Transverse colon (tissue), 4 donors: ENCODE measurements around the gene PC. TPM values are rescaled to one million over a fixed set of nuclear protein-coding genes. Genes with fewer than 3 reads are reported as not detected.

ENCODE experiments used
- DNase-seq: peaks from one replicate; pipeline ENCODE4 v3.0.0-alpha.2; 2019
- H3K27ac ChIP-seq, 4 donors: fragments of 200-600 bp; sonication (generic); 2 replicates each; pipeline ENCODE4 v1.5.1; 2016 to 2018; ENCODE audit warnings: inconsistent platforms in 4 of 4
- H3K27me3 ChIP-seq: fragments of 200-600 bp; sonication (generic); 2 replicates; pipeline ENCODE4 v1.5.1; 2017; ENCODE audit warnings: inconsistent platforms
- H3K36me3 ChIP-seq, 4 donors: fragments of 200-600 bp; sonication (generic); 2 replicates each; pipeline ENCODE4 v1.5.1; 2017 to 2019; ENCODE audit warnings: inconsistent platforms in 4 of 4
- H3K4me1 ChIP-seq, 4 donors: fragments of 200-600 bp; sonication (generic); 2 replicates each; pipeline ENCODE4 v1.5.1; 2017 to 2020; ENCODE audit warnings: inconsistent platforms in 4 of 4
- H3K4me3 ChIP-seq, 4 donors: fragments of 200-600 bp; sonication (generic); 1 replicate in 1 of 4; 2 replicates in 3 of 4; pipeline versions ENCODE4 v1.5.1 to v1.6.1; 2017 to 2019; ENCODE audit warnings: inconsistent platforms in 4 of 4
- H3K9me3 ChIP-seq, 2 donors: fragments of 200-600 bp; sonication (generic); 2 replicates each; pipeline ENCODE4 v1.5.1; 2017 to 2019; ENCODE audit warnings: inconsistent platforms in 2 of 2
- CTCF ChIP-seq, 5 experiments: fragments of 200-600 bp in 3 of 5; fragments of 450-650 bp in 2 of 5; sonication (generic) in 3 of 5; IDR thresholded peaks; 1 replicate in 2 of 5; 2 replicates in 3 of 5; pipeline ENCODE4 v1.5.1; 2016 to 2017; ENCODE audit warnings: antibody characterized with exemption in 5 of 5, inconsistent platforms in 3 of 5, mild to moderate bottlenecking in 2 of 5, moderate library complexity in 1 of 5
- EP300 ChIP-seq: sonication (generic); formaldehyde crosslinking; IDR thresholded peaks from one replicate; pipeline ENCODE4 v1.6.1; 2017; ENCODE audit warnings: antibody characterized with exemption, low read depth
- POLR2A ChIP-seq: fragments of 450-650 bp; IDR thresholded peaks from one replicate; pipeline ENCODE4 v1.6.1; 2016; ENCODE audit warnings: antibody characterized with exemption, mild to moderate bottlenecking, moderate library complexity
- POLR2AphosphoS5 ChIP-seq, 3 donors: sonication (generic); formaldehyde crosslinking; IDR thresholded peaks; one replicate each; pipeline ENCODE4 v1.6.1; 2016; ENCODE audit warnings: antibody characterized with exemption in 3 of 3
- WGBS, 2 donors: methylation state at CpG; one replicate each; pipeline ENCODE4 v1.1.5; 2018; ENCODE audit warnings: low coverage in 1 of 2; 5-methylcytosine and 5-hydroxymethylcytosine counted together
- in situ Hi-C, 4 donors: fragments of 200-750 bp; cut with MboI; loops; one replicate each; pipeline versions ENCODE4 v1.15.0 to v1.15.1; 2017; ENCODE audit warnings: low sequenced_read_pairs in 3 of 4, low pct_ligation_motif_present in 1 of 4, low pct_unique_long_range_greater_than_20kb in 1 of 4
- intact Hi-C: fragments of 100-400 bp; cut with DNase I; formaldehyde crosslinking; loops from one replicate; pipeline ENCODE4 v1.15.1; 2023; ENCODE audit warnings: low total_unique reads
- total RNA-seq, 4 donors: library from RNA; depleted of rRNA; stranded (reverse); fragments of >200 nt; gene quantifications; one replicate each; pipeline ENCODE4 v1.1.0, GENCODE V29; 2016

Gene PC
- total RNA-seq, 4 donors from 2014 or later: 14.9 to 246 (median 38.1) TPM

- 93% methylated on average over 26 of the region's 28 CpGs; no CpG with 5 or more reads in 1 of the 2 donors for WGBS, 2 donors
- in situ Hi-C loops: loop anchor here in 2 of 4 donors (25.0 kb wide), 2 partner anchors 287 to 437 kb away; partner anchors contain the start of genes CTSF (in 1 of the 2) and NPAS4 (in 1 of the 2)
- intact Hi-C loops: no loop called here
- Histone ChIP-seq H3K9me3 (no peaks in the 10 kb centered on the region), H3K27ac (no peak overlapping the region), H3K4me3 (no peak overlapping the region), H3K4me1 (peaks cover 8 to 10% (median 9%) of the 10 kb centered on the region in 4 donors), H3K36me3 (no peaks in the 10 kb centered on the region), H3K27me3 (no peaks in the 10 kb centered on the region)
- DNase-seq: no peak
- TF ChIP-seq CTCF (IDR thresholded peaks at IDR 0.05): no peak
- no peak for TF ChIP-seq EP300
- no peak for TF ChIP-seq POLR2AphosphoS5 (IDR thresholded peaks at IDR 0.05)
- no peak for TF ChIP-seq POLR2A
These were observed 109.3 kb downstream of the PC start for GRCh38 chr11:66848671-66849500.

DNA sequence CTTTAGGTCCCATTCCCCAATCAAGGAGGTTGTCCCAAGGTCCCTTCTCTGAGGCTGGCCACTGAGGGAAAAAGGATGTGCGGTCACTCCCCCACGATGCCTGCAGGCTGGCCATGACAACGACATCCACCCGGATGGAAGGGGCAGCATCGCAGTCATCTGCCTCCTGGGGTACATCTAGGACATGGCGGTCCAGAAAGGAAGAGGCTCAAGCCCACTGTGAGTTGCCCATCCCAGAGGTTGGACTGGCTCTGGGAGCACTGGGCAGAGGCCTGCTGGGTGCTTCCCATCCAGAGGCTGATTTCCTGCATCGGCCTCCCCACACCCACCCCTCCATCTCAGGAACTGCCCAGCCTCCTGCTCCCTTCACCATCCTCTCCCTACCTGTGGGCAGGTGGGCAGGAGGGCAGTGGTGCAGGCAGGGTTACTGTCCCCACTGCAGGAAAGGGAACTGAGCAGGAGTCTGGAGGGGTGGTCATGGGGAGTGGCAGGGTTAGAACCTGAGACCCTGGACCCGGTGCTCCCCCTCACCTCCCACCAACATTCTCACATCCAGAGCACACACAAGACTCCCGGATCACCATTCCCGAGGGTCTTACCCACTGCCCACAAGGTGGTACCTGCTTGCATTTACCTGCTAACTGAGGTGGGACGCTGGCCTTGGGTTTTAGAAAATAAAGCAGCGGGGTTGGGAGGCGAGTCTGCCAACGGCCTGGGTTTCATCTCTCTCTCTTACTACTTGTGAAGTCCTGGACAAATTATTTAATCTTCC lies 110.5 kb downstream of the PC start:
- no peak for DNase-seq
- in situ Hi-C loops (loop anchor here in 2 of 4 donors (25.0 kb wide), 2 partner anchors 285 to 435 kb away; partner anchors contain the start of genes CTSF (in 1 of the 2) and NPAS4 (in 1 of the 2)), intact Hi-C loops (no loop called here)
- Histone ChIP-seq H3K4me1 (peaks cover 8 to 13% (median 11%) of the 10 kb centered on the region in 4 donors), H3K9me3 (no peaks in the 10 kb centered on the region), H3K27me3 (no peaks in the 10 kb centered on the region), H3K36me3 (no peaks in the 10 kb centered on the region), H3K27ac (no peak overlapping the region), H3K4me3 (no peak overlapping the region)
- 82 to 87% methylated on average over 3 to 14 of the region's 14 CpGs for WGBS, 2 donors
- TF ChIP-seq CTCF (IDR thresholded peaks at IDR 0.05) (no peak), EP300 (no peak), POLR2AphosphoS5 (IDR thresholded peaks at IDR 0.05) (no peak), POLR2A (no peak)

DNA sequence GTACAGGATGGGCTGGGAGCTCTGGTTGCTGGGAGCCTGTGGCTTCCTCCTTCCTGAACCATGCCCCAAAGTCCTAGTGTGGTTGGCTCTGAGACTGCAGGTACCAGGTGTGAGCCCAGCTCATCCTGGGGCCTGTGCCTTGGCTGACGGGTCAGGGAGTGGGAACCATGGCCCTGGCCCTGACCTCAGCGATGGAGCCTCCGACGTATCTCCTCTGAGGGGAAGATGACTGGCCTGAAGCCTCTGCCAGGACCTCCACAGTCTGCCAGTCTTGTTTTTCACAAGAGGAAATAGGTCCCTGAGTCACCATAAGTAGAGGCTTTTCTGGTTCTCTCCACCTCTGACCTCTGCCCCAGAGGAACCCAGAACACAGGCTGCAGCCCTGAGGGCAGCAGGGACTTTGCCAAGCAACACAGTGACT lies 111.5 kb downstream of the PC start:
- no peak for DNase-seq
- no peaks in the 10 kb centered on the region for H3K9me3 ChIP-seq

More for the DNA sequence above, 111.5 kb downstream of the PC start:
- H3K27ac ChIP-seq: no peak overlapping the region
- no peak overlapping the region for H3K4me3 ChIP-seq
- H3K27me3 ChIP-seq: no peaks in the 10 kb centered on the region
- WGBS, 2 donors: 89% methylated on average over 4 of the region's 4 CpGs; no CpG with 5 or more reads in 1 of the 2 donors
- in situ Hi-C loops (loop anchor here in 2 of 4 donors (25.0 kb wide), 2 partner anchors 284 to 434 kb away; partner anchors contain the start of genes CTSF (in 1 of the 2) and NPAS4 (in 1 of the 2)), intact Hi-C loops (no loop called here)
- TF ChIP-seq EP300 (no peak), CTCF (IDR thresholded peaks at IDR 0.05) (no peak), POLR2AphosphoS5 (IDR thresholded peaks at IDR 0.05) (no peak), POLR2A (no peak)
- H3K36me3 ChIP-seq: no peaks in the 10 kb centered on the region
- H3K4me1 ChIP-seq: peaks cover 13 to 22% (median 19%) of the 10 kb centered on the region in 4 donors
